Transverse colon (tissue), 4 donors: Measurements from ENCODE around the gene RHBDD3. TPM values are rescaled to one million over a fixed set of nuclear protein-coding genes. Genes with fewer than 3 reads are reported as not detected.

Experiments
- DNase-seq: peaks from one replicate; pipeline ENCODE4 v3.0.0-alpha.2; 2019
- H3K27ac ChIP-seq, 4 donors: fragments of 200-600 bp; sonication (generic); 2 replicates each; pipeline ENCODE4 v1.5.1; 2016 to 2018; ENCODE audit warnings: inconsistent platforms in 4 of 4
- H3K27me3 ChIP-seq: fragments of 200-600 bp; sonication (generic); 2 replicates; pipeline ENCODE4 v1.5.1; 2017; ENCODE audit warnings: inconsistent platforms
- H3K36me3 ChIP-seq, 4 donors: fragments of 200-600 bp; sonication (generic); 2 replicates each; pipeline ENCODE4 v1.5.1; 2017 to 2019; ENCODE audit warnings: inconsistent platforms in 4 of 4
- H3K4me1 ChIP-seq, 4 donors: fragments of 200-600 bp; sonication (generic); 2 replicates each; pipeline ENCODE4 v1.5.1; 2017 to 2020; ENCODE audit warnings: inconsistent platforms in 4 of 4
- H3K4me3 ChIP-seq, 4 donors: fragments of 200-600 bp; sonication (generic); 1 replicate in 1 of 4; 2 replicates in 3 of 4; pipeline versions ENCODE4 v1.5.1 to v1.6.1; 2017 to 2019; ENCODE audit warnings: inconsistent platforms in 4 of 4
- H3K9me3 ChIP-seq, 2 donors: fragments of 200-600 bp; sonication (generic); 2 replicates each; pipeline ENCODE4 v1.5.1; 2017 to 2019; ENCODE audit warnings: inconsistent platforms in 2 of 2
- EP300 ChIP-seq: sonication (generic); formaldehyde crosslinking; IDR thresholded peaks from one replicate; pipeline ENCODE4 v1.6.1; 2017; ENCODE audit warnings: antibody characterized with exemption, low read depth
- POLR2A ChIP-seq: fragments of 450-650 bp; IDR thresholded peaks from one replicate; pipeline ENCODE4 v1.6.1; 2016; ENCODE audit warnings: antibody characterized with exemption, mild to moderate bottlenecking, moderate library complexity
- POLR2AphosphoS5 ChIP-seq, 3 donors: sonication (generic); formaldehyde crosslinking; IDR thresholded peaks; one replicate each; pipeline ENCODE4 v1.6.1; 2016; ENCODE audit warnings: antibody characterized with exemption in 3 of 3
- WGBS, 2 donors: methylation state at CpG; one replicate each; pipeline ENCODE4 v1.1.5; 2018; ENCODE audit warnings: low coverage in 1 of 2; 5-methylcytosine and 5-hydroxymethylcytosine counted together
- in situ Hi-C, 4 donors: fragments of 200-750 bp; cut with MboI; loops; one replicate each; pipeline versions ENCODE4 v1.15.0 to v1.15.1; 2017; ENCODE audit warnings: low sequenced_read_pairs in 3 of 4, low pct_ligation_motif_present in 1 of 4, low pct_unique_long_range_greater_than_20kb in 1 of 4
- intact Hi-C: fragments of 100-400 bp; cut with DNase I; formaldehyde crosslinking; loops from one replicate; pipeline ENCODE4 v1.15.1; 2023; ENCODE audit warnings: low total_unique reads
- total RNA-seq, 4 donors: library from RNA; depleted of rRNA; stranded (reverse); fragments of >200 nt; gene quantifications; one replicate each; pipeline ENCODE4 v1.1.0, GENCODE V29; 2016
- TF ChIP-seq, protein P1 (sequence below), 5 experiments: fragments of 200-600 bp in 3 of 5; fragments of 450-650 bp in 2 of 5; sonication (generic) in 3 of 5; IDR thresholded peaks; 1 replicate in 2 of 5; 2 replicates in 3 of 5; pipeline ENCODE4 v1.5.1; 2016 to 2017; ENCODE audit warnings: antibody characterized with exemption in 5 of 5, inconsistent platforms in 3 of 5, mild to moderate bottlenecking in 2 of 5, moderate library complexity in 1 of 5

RHBDD3 gene
- total RNA-seq, 4 donors from 2014 or later, result 20.9 to 131 (median 31.5) TPM

DNA sequence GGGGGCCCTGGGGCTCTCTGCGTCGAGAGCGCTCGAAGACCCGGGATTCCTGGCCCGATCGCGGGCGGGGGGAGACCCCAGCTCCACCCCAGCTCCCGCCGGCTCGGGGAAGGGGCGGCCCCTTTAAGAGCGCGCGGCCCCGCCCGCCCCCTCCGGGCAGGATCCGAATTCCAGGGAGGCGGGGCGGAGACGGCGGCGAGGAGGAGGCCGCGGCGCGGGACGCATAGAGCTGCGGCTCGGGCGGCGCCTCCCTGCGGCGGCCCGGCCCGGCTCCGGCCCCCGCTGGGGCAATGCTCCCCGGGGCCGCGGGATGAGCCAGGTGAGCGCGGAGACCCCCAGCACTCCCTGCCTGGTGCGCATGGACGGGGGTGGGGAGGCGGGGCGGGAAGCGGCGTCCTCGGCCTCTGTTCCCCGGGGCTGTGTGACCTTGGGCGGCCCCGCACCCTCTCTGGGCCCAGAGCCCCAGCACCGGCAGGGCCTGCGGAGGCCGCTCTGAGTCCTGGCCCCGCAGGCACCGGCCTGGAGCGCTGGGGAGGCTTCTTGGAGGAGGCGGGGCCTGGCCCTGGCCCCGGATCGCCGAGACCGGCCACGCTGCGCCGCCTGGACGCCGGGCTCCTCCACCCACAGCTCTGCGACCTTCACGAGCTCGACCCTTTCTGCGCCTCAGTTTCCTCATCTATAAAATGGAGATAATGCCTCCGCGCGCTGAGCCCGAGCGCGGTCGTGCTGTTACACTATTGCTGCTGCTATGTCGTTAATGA is 39.2 kb upstream of the RHBDD3 start:
- DNase-seq, result peak; percentile 85
- in situ Hi-C loops, result no loop called here
- Histone ChIP-seq H3K4me3 (peak overlapping the region; percentile 63 to 91 (median 78)), H3K9me3 (no peaks in the 10 kb centered on the region), H3K27me3 (no peaks in the 10 kb centered on the region), H3K36me3 (no peaks in the 10 kb centered on the region), H3K4me1 (peaks cover 38 to 68% (median 58%) of the 10 kb centered on the region in 4 donors), H3K27ac (peak overlapping the region; percentile 84 to 96 (median 90))
- intact Hi-C loops, result no loop called here
- TF ChIP-seq, protein P1, sequence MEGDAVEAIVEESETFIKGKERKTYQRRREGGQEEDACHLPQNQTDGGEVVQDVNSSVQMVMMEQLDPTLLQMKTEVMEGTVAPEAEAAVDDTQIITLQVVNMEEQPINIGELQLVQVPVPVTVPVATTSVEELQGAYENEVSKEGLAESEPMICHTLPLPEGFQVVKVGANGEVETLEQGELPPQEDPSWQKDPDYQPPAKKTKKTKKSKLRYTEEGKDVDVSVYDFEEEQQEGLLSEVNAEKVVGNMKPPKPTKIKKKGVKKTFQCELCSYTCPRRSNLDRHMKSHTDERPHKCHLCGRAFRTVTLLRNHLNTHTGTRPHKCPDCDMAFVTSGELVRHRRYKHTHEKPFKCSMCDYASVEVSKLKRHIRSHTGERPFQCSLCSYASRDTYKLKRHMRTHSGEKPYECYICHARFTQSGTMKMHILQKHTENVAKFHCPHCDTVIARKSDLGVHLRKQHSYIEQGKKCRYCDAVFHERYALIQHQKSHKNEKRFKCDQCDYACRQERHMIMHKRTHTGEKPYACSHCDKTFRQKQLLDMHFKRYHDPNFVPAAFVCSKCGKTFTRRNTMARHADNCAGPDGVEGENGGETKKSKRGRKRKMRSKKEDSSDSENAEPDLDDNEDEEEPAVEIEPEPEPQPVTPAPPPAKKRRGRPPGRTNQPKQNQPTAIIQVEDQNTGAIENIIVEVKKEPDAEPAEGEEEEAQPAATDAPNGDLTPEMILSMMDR (IDR thresholded peaks at IDR 0.05), result peak in 1 of 5 experiments; percentile 8
- TF ChIP-seq POLR2AphosphoS5 (IDR thresholded peaks at IDR 0.05) (peak; percentile 36 to 57 (median 55)), EP300 (no peak)
- WGBS, 2 donors, result 10% methylated on average over 23 of the region's 83 CpGs; no CpG with 5 or more reads in 1 of the 2 donors

DNA sequence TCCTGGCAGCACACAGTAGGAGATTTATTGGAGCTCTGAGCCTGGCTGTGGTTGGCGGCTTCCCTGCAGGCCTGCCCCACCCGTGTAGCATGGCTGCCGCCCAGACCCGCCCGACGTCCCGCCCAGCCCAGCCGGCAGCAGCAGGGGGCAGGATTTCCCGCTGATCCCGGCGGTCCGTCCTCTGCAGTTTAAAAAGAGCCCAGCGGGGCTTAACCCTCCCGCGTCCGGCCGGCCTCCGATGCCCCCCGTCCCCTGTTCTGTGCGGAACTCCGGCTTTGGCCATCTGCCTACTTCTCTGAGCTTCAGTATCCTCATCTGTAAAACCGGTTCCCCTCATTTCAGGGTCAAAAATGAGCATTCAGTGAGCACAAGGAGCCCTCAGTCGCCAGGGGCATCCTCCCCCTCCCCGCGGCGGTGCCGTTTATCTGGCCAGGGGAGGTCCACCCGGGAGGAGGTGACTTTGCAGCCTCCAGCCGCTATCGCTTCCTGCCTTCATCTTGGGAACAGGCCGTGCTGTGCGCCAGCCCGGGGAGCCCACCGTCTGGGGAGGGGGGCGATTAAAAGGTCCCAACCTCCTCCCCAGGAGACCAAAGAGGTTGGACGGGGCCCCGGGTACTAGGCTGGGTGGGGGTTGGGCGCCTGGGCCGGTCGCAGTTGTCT is 38.5 kb upstream of the RHBDD3 start, which contains the start of gene GAS2L1:
GAS2L1 (plus strand) TSS at position 476 of the 660 bp plus-strand sequence. CDS start 1,456 bp downstream, outside the sequence.
- Histone ChIP-seq H3K4me1 (peaks cover 33 to 61% (median 53%) of the 10 kb centered on the region in 4 donors), H3K4me3 (peak within 1 kb of the TSS; percentile 63 to 91 (median 78)), H3K27me3 (no peaks in the 10 kb centered on the region), H3K9me3 (no peaks in the 10 kb centered on the region), H3K27ac (peak within 1 kb of the TSS; percentile 84 to 96 (median 90)), H3K36me3 (no peaks in the 10 kb centered on the region)
- intact Hi-C loops, result no loop called here
- 1% methylated on average over 37 of the region's 40 CpGs; no CpG with 5 or more reads in 1 of the 2 donors for WGBS, 2 donors
- in situ Hi-C loops, result no loop called here
- DNase-seq, result peak; percentile 89
- TF ChIP-seq EP300, result no peak
- TF ChIP-seq, protein P1 (IDR thresholded peaks at IDR 0.05), result peak; percentile 61 to 74 (median 70)
- TF ChIP-seq POLR2AphosphoS5 (IDR thresholded peaks at IDR 0.05), result peak in 2 of 3 donors; percentile 15 to 17
- TF ChIP-seq POLR2A, result no peak

DNA sequence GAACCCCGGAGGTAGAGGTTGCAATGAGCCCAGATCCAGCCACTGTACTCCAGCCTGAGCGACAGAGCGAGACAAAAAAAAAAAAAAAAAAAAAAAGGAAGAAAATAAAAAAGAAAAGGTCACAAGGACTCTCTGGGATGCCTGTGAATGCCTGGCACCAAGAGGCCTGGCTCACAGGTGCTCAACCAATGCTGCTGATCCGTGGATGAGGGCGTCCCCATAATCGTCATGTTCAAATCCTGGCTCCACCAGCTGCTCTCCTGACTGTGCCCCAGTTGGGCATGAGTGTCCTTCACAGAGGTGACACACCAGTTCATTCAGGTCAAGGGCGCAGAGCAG is 38.0 kb upstream of the RHBDD3 start:
- Histone ChIP-seq H3K27ac (peak overlapping the region; percentile 84 to 96 (median 90)), H3K4me3 (peak overlapping the region in 2 of 4 donors; percentile 63 to 91), H3K27me3 (no peaks in the 10 kb centered on the region), H3K36me3 (no peaks in the 10 kb centered on the region), H3K4me1 (peaks cover 31 to 56% (median 48%) of the 10 kb centered on the region in 4 donors), H3K9me3 (no peaks in the 10 kb centered on the region)
- TF ChIP-seq, protein P1 (IDR thresholded peaks at IDR 0.05), result no peak
- no peak for TF ChIP-seq POLR2AphosphoS5 (IDR thresholded peaks at IDR 0.05)
- no peak for TF ChIP-seq EP300
- in situ Hi-C loops (no loop called here), intact Hi-C loops (no loop called here)
- WGBS, 2 donors, result 26 to 46% methylated on average over 3 to 7 of the region's 7 CpGs
- DNase-seq, result no peak

DNA sequence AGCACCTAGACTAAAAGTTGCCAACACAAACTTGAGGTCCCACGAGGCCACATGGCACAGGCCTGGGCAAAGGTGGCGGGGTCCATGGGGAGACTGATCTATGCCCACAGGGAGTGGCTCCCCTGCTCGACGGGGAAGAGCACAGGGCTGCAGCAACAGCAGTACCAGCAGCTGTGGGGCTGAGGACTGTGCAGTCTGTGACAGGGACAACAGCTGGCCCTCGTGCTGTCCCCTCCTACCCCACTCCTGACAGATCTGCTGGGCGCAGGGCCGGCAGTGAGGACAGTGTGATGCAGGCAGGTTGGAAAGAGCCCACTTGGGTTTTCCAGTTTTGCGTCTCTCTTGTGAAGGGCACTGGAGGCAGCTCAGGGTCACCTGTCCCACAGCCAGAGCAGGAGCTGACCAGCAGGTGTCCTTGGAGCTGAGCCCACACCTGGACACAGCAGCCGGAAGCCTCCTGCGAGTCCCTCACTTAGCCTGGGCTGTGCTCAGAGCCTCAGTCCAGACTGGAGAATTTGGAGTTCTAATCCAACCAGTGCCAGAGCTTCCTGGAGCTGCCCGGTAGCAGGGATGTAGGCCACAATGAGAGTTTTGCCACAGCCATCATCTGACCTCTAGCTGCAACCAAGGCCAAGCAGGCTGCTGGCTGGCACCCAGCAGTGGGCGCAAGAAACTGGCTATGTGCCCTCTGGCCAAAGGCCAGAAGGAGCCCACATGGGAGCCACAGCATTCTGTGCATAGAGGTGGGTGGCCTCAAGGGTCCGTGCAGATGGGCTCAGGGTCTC is 35.1 kb upstream of the RHBDD3 start:
- H3K4me1 ChIP-seq, result peaks cover 5 to 27% (median 20%) of the 10 kb centered on the region in 4 donors
- WGBS, 2 donors, result 48% methylated on average over 10 of the region's 13 CpGs; no CpG with 5 or more reads in 1 of the 2 donors
- no peak overlapping the region for H3K4me3 ChIP-seq
- no peak for DNase-seq
- no peaks in the 10 kb centered on the region for H3K27me3 ChIP-seq
- H3K36me3 ChIP-seq, result peaks cover 0 to 21% (median 9%) of the 10 kb centered on the region in 4 donors
- peak overlapping the region in 1 of 4 donors; percentile 11 for H3K27ac ChIP-seq
- H3K9me3 ChIP-seq, result no peaks in the 10 kb centered on the region
- intact Hi-C loops, result loop anchor here (2.0 kb wide), 1 partner anchor 56 kb away; no protein-coding TSS in a partner anchor
- in situ Hi-C loops, result no loop called here
- no peak for TF ChIP-seq EP300
- no peak for TF ChIP-seq POLR2A
- TF ChIP-seq, protein P1 (IDR thresholded peaks at IDR 0.05), result no peak
- no peak for TF ChIP-seq POLR2AphosphoS5 (IDR thresholded peaks at IDR 0.05)
